Urinary bladder (tissue), 4 donors: ENCODE measurements around the gene ADGRV1. TPM values are rescaled to one million over a fixed set of nuclear protein-coding genes. Genes with fewer than 3 reads are reported as not detected.
"Not testable (repeated sequence)": the region's sequence is repeated elsewhere in the genome, so short reads cannot be mapped to it uniquely, and the experiment has no call there.

ENCODE experiments used
- DNase-seq: peaks from one replicate; pipeline ENCODE4 v3.0.0-alpha.2; 2015; ENCODE audit errors: extremely low spot score
- H3K27ac ChIP-seq: one replicate; pipeline ENCODE4 v1.5.1; 2013; ENCODE audit warnings: low read depth, mild to moderate bottlenecking, moderate library complexity
- H3K36me3 ChIP-seq: one replicate; pipeline ENCODE4 v1.6.1; 2013; ENCODE audit warnings: mild to moderate bottlenecking, moderate library complexity; ENCODE audit not compliant: insufficient read depth
- H3K4me1 ChIP-seq: one replicate; pipeline ENCODE4 v1.6.1; 2013; ENCODE audit warnings: mild to moderate bottlenecking, moderate library complexity; ENCODE audit not compliant: insufficient read depth
- H3K4me3 ChIP-seq: one replicate; pipeline ENCODE4 v1.5.1; 2013; ENCODE audit warnings: low read depth, low read length
- WGBS: extraction: QIAGEN DNeasy Blood & Tissue Kit; methylation state at CpG from one replicate; pipeline ENCODE4 v1.1.7; 2013; 5-methylcytosine and 5-hydroxymethylcytosine counted together
- polyA plus RNA-seq: library from polyadenylated mRNA; stranded (reverse); fragments of 200-250 nt; gene quantifications from one replicate; pipeline ENCODE4 v1.2.3, GENCODE V29; 2013
- total RNA-seq: library from RNA; depleted of rRNA; stranded (reverse); fragments of >200 nt; gene quantifications from one replicate; pipeline ENCODE4 v1.2.3, GENCODE V29; 2014
- donor health status: healthy with polysubstance abuse.
- donor health status: healthy.

Gene ADGRV1
- total and polyA plus RNA-seq, 2 donors: 4.0 to 6.6 TPM

DNA sequence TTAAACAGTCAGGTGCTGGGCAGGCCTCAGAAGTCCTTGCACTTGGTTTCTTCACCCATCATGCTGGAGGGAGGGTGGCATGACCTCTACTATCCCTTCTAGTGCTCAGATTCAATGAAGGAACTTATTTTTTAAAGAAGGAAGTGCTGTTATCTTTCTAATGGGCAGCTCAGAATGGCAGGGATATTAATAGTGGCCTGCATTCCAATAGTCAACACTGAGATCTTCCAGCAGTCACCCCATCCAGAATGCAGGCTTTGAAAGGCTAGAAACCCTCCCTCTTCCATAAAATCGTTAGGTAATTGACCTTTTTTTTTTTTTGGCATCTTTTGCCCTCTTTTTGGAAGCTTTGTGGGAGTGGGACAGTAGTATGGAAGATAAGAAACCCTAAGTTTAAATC, 499.6 kb downstream of the ADGRV1 start:
- Histone ChIP-seq H3K36me3 (no peaks in the 10 kb centered on the region), H3K4me1 (peaks cover 3% of the 10 kb centered on the region), H3K27ac (no peak overlapping the region), H3K4me3 (no peak overlapping the region)
- 10% methylated on average over 1 of the region's 1 CpG for WGBS
- no peak for DNase-seq

DNA sequence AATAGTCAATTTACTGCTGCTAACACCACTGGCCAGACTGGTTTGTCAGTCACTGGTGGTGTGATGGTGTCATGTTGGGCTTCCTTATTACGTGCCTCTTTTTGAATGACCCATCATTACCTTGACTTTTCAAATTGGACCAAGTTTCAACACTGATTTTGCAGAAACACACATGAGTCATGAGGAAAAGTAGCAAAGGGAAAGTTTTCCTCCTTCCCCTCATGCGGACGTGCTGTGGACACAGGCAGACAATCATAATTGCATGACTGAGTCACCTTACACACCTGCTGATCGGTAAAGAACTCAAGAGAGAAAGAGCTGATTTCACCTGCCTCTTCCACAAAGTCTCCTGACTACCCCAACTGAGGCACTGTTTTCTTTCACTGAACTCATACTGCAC, 500.0 kb downstream of the ADGRV1 start:
- no peak overlapping the region for H3K27ac ChIP-seq
- no peak overlapping the region for H3K4me3 ChIP-seq
- WGBS: 83% methylated on average over 4 of the region's 4 CpGs
- no peak for DNase-seq
- H3K36me3 ChIP-seq: no peaks in the 10 kb centered on the region
- peaks cover 3% of the 10 kb centered on the region for H3K4me1 ChIP-seq

DNA sequence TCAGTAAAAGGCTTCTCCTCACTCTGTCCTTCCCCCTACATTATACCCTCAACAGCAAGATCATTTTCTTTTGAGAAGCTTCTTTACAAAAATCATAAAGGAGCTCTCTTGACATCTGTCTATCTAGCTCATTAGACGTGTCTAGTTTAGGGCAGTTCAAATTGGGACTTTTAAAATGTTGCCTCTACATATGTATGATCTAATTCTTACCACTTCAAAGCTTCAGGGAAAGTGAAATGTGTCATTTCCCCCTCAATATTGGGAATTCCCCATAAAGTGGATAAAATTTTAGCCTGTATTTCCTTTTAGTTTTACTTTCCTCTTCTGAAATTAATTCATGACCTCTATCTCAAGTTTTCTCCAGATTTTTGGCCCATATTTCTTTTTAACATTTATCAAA, 500.8 kb downstream of the ADGRV1 start:
- Histone ChIP-seq H3K4me3 (no peak overlapping the region), H3K27ac (no peak overlapping the region), H3K36me3 (no peaks in the 10 kb centered on the region), H3K4me1 (peaks cover 3% of the 10 kb centered on the region)
- 82% methylated on average over 1 of the region's 1 CpG for WGBS
- no peak for DNase-seq

GRCh38 chr5:91061094-91061493, 502.5 kb downstream of the ADGRV1 start:
- H3K27ac ChIP-seq: no peak overlapping the region
- no peak for DNase-seq
- H3K36me3 ChIP-seq: no peaks in the 10 kb centered on the region
- WGBS: 83% methylated on average over 2 of the region's 2 CpGs
- peaks cover 3% of the 10 kb centered on the region for H3K4me1 ChIP-seq
- H3K4me3 ChIP-seq: no peak overlapping the region

DNA sequence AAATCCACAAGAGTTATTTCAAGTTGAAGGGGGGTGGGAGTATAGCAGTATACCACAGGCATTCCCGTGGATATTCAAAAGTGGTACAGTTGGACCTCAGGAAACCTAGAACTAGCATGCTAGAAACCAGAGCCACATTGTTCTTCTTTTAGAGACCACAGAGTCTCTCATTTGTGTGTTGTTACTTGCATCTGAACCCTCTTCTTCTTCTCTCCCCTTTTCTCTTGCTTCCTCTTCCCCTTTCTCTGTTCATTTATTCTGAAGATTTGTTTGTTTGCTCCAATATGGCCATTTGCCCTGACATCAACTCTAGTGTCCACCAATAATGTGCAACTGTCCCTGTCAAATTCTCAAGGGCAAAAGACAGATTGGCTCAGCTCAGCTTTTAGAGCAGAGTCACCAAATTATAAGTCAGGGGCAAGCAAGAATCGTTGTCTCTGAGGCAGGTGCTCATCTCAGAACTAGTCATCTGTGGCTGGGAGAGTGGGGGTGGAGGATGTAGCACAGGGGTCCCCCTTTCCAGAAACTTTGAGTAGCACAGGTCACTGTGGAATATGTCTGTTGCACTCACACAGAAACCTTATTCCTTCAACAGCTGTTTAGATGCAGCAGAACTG, 503.5 kb downstream of the ADGRV1 start:
- 81% methylated on average over 2 of the region's 2 CpGs for WGBS
- DNase-seq: no peak
- no peak overlapping the region for H3K27ac ChIP-seq
- peaks cover 3% of the 10 kb centered on the region for H3K4me1 ChIP-seq
- H3K4me3 ChIP-seq: no peak overlapping the region
- H3K36me3 ChIP-seq: no peaks in the 10 kb centered on the region

DNA sequence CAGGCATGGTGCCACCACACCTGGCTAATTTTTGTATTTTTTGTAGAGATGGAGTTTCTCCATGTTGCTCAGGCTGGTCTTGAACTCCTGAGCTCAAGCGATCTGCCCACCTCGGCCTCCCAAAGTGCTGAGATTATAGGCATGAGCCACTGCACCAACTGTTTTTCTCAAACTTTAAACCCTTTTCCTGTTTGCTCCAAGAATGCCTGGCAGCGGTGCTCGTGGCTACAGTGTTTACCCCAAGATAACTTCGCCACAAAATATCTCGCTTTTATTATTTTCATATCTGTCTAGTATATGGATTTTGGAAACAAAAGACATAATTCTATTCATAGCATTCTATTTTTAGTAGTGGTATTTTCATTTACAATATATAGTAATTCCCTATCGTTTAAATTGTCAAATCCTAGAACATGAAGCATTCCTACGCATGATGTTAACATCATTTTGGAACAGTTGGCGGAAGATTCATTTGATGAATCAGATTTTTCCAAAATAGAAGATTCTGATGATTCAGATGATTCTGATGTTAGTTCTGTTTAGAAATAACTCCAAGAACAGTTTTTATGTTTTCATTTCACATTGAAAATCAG, 504.6 kb downstream of the ADGRV1 start:
- H3K4me1 ChIP-seq, H3K36me3 ChIP-seq, H3K4me3 ChIP-seq, H3K27ac ChIP-seq, DNase-seq: not testable (repeated sequence)
- WGBS: 29% methylated on average over 9 of the region's 9 CpGs

- DNase-seq: no peak
- Histone ChIP-seq H3K4me3 (no peak overlapping the region), H3K27ac (no peak overlapping the region), H3K36me3 (no peaks in the 10 kb centered on the region), H3K4me1 (peaks cover 2% of the 10 kb centered on the region)
- 60% methylated on average over 7 of the region's 7 CpGs for WGBS
Observed at GRCh38 chr5:91065496-91065895, 506.9 kb downstream of the ADGRV1 start.

DNA sequence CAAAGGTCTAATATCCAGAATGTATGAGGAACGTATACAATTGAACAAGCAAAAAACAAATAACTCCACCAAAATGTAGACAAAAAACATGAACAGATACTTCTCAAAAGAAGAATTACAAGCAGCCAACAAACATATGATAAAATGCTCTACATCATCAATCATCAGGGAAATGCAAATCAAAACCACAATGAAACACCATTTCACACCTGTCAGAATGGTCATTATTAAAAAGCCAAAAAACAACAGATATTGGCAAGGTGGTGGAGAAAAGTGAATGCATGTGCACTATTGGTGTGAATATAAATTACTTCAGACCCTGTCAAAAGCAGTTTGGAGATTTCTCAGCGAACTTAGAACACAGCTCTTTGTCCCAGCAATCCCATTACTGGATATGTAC, 510.8 kb downstream of the ADGRV1 start:
- H3K4me1 ChIP-seq: no peaks in the 10 kb centered on the region
- DNase-seq: no peak
- no peak overlapping the region for H3K27ac ChIP-seq
- H3K4me3 ChIP-seq: no peak overlapping the region
- WGBS: 95% methylated on average over 2 of the region's 2 CpGs
- H3K36me3 ChIP-seq: no peaks in the 10 kb centered on the region

- 97% methylated on average over 2 of the region's 2 CpGs for WGBS
- H3K36me3 ChIP-seq: no peaks in the 10 kb centered on the region
Observed at GRCh38 chr5:91070761-91071550, 512.4 kb downstream of the ADGRV1 start.

DNA sequence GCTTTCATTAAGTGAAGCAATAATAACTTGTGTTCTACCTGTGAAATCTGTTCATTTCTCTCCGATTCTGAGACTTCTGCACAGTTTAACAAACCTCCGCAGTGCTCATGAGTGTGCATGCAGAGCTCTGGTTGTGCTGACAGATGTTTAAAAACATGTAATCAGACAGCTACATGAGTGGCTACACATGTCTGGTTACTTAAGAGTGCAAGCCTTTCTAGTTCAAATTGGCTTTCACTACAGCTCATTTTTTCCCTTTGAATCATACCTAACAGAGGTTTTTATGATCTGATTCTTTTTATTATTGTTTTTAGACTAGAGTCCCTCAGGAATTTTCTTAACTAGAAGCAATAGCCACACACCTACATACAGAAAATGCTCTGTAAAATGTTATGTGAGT, 514.3 kb downstream of the ADGRV1 start:
- Histone ChIP-seq H3K4me1 (no peaks in the 10 kb centered on the region), H3K36me3 (no peaks in the 10 kb centered on the region), H3K4me3 (no peak overlapping the region), H3K27ac (no peak overlapping the region)
- DNase-seq: no peak
- WGBS: 39% methylated on average over 2 of the region's 2 CpGs

More at GRCh38 chr5:91070761-91071550, 512.4 kb downstream of the ADGRV1 start:
- no peak for DNase-seq
- no peak overlapping the region for H3K27ac ChIP-seq
- no peaks in the 10 kb centered on the region for H3K4me1 ChIP-seq
- H3K4me3 ChIP-seq: no peak overlapping the region

DNA sequence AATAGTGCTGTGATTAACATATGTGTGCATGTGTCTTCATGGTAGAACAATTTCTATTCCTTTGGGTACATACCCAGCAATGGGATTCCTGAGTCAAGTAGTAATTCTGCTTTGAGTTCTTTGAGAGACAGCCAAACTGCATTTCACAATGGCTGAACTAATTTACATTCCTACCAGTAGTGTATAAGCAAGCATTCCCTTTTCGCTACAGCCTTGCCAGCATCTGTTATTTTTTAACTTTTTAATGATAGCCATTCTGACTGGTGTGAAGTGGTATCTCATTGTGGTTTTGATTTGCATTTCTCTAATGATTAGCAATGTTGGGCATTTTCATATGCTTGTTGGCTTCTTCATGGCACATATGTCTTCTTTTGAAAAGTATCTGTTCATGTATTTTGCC, 516.0 kb downstream of the ADGRV1 start:
- no peaks in the 10 kb centered on the region for H3K36me3 ChIP-seq
- no peak overlapping the region for H3K4me3 ChIP-seq
- no peak overlapping the region for H3K27ac ChIP-seq
- no peak for DNase-seq
- H3K4me1 ChIP-seq: no peaks in the 10 kb centered on the region
- WGBS: 85% methylated on average over 1 of the region's 1 CpG

DNA sequence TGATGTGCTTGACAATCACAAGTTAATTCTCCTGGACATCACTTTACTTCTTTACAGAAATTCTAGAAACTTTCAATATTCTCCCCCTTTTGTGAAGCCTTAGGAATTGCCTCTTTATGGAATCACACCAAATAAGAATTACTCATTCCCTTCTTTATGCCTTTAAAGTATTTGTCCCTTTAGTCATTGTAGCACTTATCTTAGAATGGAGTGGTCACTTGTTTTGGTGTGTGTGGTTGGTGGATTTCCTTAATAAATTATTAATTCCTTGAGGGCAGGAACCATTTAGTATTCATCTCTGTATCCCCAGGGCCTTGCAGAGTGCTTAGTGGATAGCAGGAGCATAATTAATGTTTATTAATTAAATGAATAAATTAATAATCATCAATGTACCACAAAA, 517.5 kb downstream of the ADGRV1 start:
- no peaks in the 10 kb centered on the region for H3K36me3 ChIP-seq
- H3K4me1 ChIP-seq: no peaks in the 10 kb centered on the region
- no peak for DNase-seq
- no peak overlapping the region for H3K27ac ChIP-seq
- no peak overlapping the region for H3K4me3 ChIP-seq

DNA sequence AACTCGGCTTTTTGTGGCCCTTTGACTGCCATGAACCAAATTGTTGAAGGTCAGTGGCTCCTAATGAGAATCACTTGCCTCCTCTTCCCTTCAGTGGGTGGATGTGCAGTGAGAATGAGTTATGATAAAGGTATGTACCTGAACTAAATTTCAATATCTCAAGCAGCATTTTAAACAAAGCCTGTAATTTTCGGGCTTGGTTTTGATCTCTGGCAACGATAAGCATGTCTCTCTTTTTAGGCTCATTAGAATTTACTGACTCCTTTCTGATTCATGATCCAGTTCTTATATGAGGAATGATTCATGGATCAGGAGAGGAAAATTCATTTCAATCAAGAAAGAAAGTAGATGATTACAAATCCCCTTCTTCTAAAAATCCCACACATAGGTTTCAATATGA, 519.0 kb downstream of the ADGRV1 start:
- 89% methylated on average over 3 of the region's 3 CpGs for WGBS
- no peak overlapping the region for H3K27ac ChIP-seq
- no peaks in the 10 kb centered on the region for H3K36me3 ChIP-seq
- H3K4me3 ChIP-seq: no peak overlapping the region
- no peaks in the 10 kb centered on the region for H3K4me1 ChIP-seq
- no peak for DNase-seq

DNA sequence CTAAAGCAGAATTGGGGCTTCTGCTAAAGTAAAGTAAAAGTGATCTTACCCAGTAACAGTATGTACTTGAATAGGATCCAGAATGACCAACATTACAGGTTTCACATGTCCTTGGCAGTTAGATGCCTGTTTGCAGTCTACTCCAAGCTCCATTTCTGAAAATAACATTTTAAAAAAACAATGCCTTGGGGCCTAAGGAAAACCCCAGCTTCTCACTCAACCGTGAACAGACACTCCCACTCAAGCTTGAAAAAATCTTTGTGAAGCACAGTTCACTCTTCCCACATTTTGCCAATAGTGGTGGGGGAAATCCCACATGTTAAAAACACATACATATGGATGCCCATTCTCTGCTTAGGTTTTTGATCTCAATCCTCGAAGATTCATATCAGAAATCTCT, 520.4 kb downstream of the ADGRV1 start:
- Histone ChIP-seq H3K4me3 (no peak overlapping the region), H3K27ac (no peak overlapping the region), H3K36me3 (no peaks in the 10 kb centered on the region), H3K4me1 (no peaks in the 10 kb centered on the region)
- 42% methylated on average over 2 of the region's 2 CpGs for WGBS
- peak; percentile 32 for DNase-seq
